K562 treated with DMSO at 1 percent for 48 hours (cell line): ENCODE data around the gene PRSS53. TPM values are rescaled to one million over a fixed set of nuclear protein-coding genes. Genes with fewer than 3 reads are reported as not detected.

ENCODE experiments used
- total RNA-seq: library from RNA; unstranded; fragments of 300-600 nt; gene quantifications from 2 replicates; pipeline ENCODE4 v1.2.3, GENCODE V29; 2022; ENCODE audit warnings: low replicate concordance; ENCODE audit errors: extremely low read depth

Gene PRSS53
- not detected in 2 replicates for total RNA-seq

GRCh38 chr16:31088459-31089183 is at the start of gene PRSS53:
PRSS53 (minus strand) TSS chr16:31088943; CDS start chr16:31088809, 134 bp downstream.

GRCh38 chr16:31135535-31136286 is 47.0 kb upstream of the PRSS53 start, which contains the start of gene PRSS8:
PRSS8 (minus strand) TSS chr16:31135727; CDS start chr16:31135498, 229 bp downstream.

GRCh38 chr16:31117384-31118222 is 28.9 kb upstream of the PRSS53 start, which contains the start of gene KAT8:
KAT8 (plus strand) TSS chr16:31117664; CDS start chr16:31117682, 18 bp downstream.

GRCh38 chr16:31108035-31108793 is 19.5 kb upstream of the PRSS53 start, which contains the start of gene BCKDK:
BCKDK (plus strand) TSS chr16:31108386; CDS start chr16:31109224, 838 bp downstream.

GRCh38 chr16:31094424-31095120 is 5.8 kb upstream of the PRSS53 start, which contains the start of gene VKORC1:
VKORC1 (minus strand) TSS chr16:31094797; CDS start chr16:31094729, 68 bp downstream.

GRCh38 chr16:31073970-31074813 is 14.6 kb downstream of the PRSS53 start, which contains the start of the genes ZNF646 and ZNF668:
ZNF646 (plus strand) TSS chr16:31074422; CDS start chr16:31076325, 1,903 bp downstream.
ZNF668 (minus strand) TSS chr16:31074240; CDS start chr16:31064459, 9,781 bp downstream.

Other genes starting within 250 kb of the PRSS53 start
- gene BCL7C, start 194.9 kb downstream of the PRSS53 start, total RNA-seq = not detected in 2 replicates
- gene CTF1, start 192.3 kb downstream of the PRSS53 start, total RNA-seq = not detected in 2 replicates
- not detected in 2 replicates for gene FBXL19, start 165.4 kb downstream of the PRSS53 start, total RNA-seq
- gene ORAI3, start 139.9 kb downstream of the PRSS53 start, total RNA-seq = not detected in 2 replicates
- gene SETD1A, start 131.2 kb downstream of the PRSS53 start, total RNA-seq = not detected in 2 replicates
- gene HSD3B7, start 103.7 kb downstream of the PRSS53 start, total RNA-seq = not detected in 2 replicates
- gene STX1B, start 78.3 kb downstream of the PRSS53 start, total RNA-seq = not detected in 2 replicates
- gene STX4, start 55.4 kb downstream of the PRSS53 start, total RNA-seq = not detected in 2 replicates
- gene ZNF668, start 14.7 kb downstream of the PRSS53 start, total RNA-seq = not detected in 2 replicates
- not detected in 2 replicates for gene ZNF646, start 14.5 kb downstream of the PRSS53 start, total RNA-seq
- not detected in 2 replicates for gene VKORC1, start 5.9 kb upstream of the PRSS53 start, total RNA-seq
- not detected in 2 replicates for gene BCKDK, start 19.4 kb upstream of the PRSS53 start, total RNA-seq
- not detected in 2 replicates for gene KAT8, start 28.7 kb upstream of the PRSS53 start, total RNA-seq
- gene PRSS8, start 46.8 kb upstream of the PRSS53 start, total RNA-seq = not detected in 2 replicates
- gene PRSS36, start 61.1 kb upstream of the PRSS53 start, total RNA-seq = not detected in 2 replicates
- not detected in 2 replicates for gene FUS, start 91.2 kb upstream of the PRSS53 start, total RNA-seq
- gene PYCARD, start 113.8 kb upstream of the PRSS53 start, total RNA-seq = not detected in 2 replicates
- not detected in 2 replicates for gene TRIM72, start 125.2 kb upstream of the PRSS53 start, total RNA-seq
- gene PYDC1, start 128.2 kb upstream of the PRSS53 start, total RNA-seq = not detected in 2 replicates
- not detected in 2 replicates for gene ITGAM, start 171.0 kb upstream of the PRSS53 start, total RNA-seq